ENCODE data around the gene ISCA1.

Gene ISCA1

DNA sequence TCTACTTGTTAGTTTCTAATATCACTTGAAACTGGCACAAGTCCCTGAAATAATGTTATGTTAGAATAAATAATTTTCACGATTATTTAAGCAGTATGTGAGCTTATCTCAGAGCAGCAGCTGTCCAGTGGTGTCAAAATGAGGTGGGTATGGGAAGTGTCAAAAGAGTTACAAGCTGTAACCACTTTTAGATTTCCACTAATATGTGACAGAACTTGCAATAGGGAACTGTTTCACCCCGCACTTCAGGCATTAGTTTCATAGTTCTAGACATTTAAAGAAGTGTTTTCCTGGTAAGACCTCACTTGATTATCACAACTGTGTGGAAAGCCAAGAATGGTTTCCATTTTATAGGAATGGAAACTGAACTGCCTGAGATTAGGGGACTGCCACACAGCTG, 2.9 kb upstream of the ISCA1 start:
- no peak for DNase-seq (ENCODE audit: low spot score)

DNA sequence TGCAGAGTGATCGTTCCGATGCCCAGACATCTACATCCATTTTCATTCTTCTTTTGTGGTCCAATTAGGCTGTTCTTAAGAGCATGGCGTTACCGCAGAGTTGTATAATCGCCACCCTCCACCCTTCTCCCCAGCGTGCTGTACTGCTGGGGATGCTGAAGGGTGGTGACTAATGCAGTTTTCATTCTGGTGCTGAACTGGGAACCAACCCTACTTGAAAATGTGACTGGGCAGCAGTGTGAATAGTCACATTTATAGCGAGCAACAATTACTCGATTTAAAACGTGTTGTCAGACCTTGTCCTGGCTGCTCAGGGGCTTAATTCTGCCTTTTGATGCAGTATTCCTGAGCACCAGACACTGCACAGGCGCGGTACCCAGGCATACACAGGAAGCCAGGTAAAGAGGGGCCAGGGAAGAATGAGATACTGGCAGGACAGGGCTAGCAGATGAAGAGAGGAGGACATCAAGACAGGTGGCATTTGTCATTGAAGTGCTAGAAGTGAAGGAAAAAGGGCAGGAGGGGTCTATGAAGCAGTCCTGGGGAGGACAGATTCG, 719 bp upstream of the ISCA1 start:
- DNase-seq (ENCODE audit: low spot score), result no peak

DNA sequence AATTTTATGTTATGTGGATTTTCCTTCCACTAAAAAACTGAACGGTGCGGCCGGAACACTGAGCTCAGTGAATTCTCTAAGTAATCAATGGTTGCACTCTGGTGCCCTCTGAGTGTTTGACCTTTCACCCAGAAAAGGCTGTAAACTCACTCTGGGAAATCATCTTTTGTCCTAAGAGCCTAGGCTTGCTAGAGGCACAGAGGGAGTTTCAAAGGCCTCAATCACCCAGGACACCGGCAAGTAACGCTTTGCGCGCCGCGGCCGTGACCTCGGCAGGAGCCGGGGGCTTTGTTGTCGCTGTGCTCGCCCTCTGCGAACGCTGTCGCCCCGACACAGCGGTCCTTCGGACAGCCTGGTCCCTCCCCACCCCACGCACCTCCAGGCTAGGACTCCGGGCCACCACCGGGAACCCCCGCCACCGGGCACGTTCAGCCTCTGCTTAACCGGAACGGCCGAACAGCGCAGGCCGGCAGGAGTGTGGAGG, 703 bp downstream of the ISCA1 start:
- DNase-seq (ENCODE audit: low spot score), result no peak

DNA sequence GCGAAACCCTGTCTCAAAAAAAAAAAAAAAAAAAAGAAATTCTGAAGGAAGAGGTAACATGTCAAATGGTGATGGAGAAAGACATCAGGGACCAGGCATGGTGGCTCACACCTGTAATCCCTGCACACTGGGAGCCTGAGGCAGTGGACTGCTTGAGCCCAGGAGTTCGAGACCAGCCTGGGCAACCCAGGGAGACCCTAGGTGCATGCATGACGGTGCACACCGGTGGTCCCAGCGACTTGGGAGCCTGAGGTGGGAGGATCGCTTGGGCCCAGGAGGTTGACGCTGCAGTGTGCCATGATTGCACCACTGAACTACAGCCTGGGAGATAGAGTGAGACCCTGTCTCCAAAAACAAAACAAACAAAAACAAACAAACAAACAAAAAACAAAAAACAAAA, 1.8 kb downstream of the ISCA1 start:
- no peak for DNase-seq (ENCODE audit: low spot score)

DNA sequence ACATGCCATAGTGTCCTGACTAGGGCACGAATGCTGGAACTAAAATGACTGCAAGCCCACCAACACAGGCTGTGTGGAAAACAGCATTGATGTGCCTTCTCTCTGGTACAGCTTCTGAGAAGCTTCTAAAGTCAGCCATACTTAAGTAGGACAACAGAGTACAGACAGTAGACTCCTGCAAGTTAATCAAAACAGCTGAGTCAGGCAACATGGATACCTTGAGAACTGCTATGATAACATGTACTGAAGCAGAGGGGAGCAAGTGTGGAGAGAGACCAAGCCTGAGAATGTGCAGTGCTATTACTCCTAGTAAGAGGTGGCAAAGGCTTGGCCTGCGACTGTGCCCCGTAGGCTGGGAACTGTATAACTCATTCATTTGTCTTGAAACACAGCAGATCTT, 2.5 kb downstream of the ISCA1 start:
- DNase-seq (ENCODE audit: low spot score), result no peak

DNA sequence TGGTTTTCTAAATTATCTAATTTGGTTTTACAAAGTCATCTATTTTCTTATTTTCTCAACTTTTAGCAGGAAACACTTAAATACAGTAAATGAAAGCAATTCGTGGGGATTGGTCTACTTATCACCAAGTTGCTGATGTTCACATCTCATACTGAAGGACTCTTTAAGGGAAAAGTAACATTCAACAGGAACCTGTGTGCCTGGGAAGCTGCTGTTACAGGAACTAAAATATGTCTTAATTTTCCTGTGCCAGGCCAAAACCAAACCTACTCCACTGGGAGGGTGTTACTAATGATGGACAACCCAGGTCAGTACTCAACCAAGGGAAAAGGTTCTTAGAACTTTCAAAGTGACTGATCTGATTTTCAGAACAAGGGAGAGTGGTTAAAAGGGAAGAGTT, 5.3 kb downstream of the ISCA1 start:
- no peak for DNase-seq (ENCODE audit: low spot score)

DNA sequence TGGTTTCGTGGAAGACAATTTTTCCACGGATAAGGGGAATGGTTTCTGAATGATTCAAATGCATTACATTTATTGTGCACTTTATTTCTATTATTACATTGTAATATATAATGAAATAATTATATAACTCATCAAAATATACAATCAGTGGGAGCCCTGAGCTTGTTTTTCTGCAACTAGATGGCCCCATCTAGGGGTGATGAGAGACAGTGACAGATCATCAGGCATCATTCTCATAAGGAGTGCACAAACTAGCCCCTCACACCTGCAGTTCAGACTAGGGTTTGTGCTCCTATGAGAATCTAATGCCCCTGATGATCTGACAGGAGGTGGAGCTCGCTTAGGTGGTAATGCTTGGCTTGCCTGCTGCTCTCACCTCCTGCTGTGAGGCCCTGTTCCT, 6.4 kb downstream of the ISCA1 start:
- DNase-seq (ENCODE audit: low spot score), result no peak

DNA sequence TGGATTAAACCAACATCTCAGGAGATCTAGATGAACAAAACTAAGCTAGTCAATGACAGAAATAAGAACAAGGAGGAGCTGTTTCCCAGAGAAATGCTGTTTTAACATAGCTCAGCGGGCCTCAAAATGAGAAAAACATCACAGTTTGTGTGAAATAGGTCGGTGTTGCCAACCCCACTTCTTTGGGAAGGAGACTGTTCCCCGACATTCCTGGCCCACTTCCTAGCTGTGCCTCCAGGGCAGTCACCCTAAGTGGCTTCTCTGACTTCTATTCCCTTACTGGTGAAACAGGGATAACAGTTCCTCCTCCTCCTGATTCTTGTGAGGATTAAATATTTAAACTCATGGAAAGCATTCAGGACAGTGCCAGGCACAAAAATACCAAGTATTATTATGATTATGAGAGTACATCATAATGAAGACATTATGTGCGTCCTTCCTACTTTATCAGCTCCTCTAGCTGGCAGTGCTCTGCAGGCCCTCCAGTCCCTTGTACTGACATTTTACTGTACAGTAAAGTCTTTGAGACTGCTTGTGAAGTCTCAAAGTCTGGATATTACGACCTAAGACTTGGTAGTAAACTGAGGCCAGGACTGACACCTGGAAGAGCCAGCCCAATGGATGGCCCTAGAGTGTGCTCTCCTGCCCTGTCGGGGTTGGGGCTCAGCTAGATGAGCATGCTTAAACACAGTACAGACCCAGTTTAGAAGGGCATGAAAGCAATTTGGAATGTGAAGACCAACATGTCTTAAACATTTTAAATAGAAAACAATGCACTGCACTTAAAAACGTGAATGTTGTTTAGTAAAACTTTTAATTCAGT, 7.3 kb downstream of the ISCA1 start:
- no peak for DNase-seq (ENCODE audit: low spot score)

DNA sequence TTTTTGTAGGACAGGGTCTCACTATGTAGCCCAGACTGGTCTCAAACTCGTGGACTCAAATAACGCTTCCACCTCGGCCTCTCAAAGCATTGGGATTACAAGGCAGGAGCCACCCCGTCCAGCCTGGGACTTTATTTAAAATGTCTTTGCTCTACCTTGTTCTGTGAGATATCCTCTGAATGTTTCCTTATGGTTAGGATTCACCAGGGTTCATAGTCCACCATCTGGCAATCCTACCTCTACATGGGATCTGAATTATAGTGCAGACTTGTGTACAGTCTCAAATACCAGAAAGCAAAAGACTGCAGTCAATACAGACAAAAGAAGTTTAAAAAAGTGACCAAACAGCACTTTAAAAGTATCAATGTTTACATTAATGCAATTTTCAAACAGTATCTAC, 10.1 kb downstream of the ISCA1 start:
- no peak for DNase-seq (ENCODE audit: low spot score)

DNA sequence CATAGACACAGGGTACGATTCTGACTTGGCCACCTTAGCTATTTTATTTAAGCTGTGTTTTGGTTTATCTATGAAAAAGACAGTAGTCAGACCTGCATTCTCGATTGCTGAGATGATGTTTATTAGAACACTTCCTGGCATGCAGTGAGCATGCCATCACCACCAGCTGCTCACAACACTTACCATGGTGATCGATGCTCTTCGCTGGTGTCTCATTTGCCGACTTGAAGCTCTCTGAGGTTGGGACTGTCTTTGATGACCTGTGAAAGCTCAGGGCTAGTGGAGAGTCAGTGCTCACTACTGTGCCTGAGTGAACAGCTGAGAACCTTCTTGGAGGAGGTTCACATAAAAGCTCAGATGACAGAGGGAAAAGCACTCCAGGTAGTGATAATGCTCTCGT, 18.5 kb downstream of the ISCA1 start:
- no peak for DNase-seq (ENCODE audit: low spot score)

DNA sequence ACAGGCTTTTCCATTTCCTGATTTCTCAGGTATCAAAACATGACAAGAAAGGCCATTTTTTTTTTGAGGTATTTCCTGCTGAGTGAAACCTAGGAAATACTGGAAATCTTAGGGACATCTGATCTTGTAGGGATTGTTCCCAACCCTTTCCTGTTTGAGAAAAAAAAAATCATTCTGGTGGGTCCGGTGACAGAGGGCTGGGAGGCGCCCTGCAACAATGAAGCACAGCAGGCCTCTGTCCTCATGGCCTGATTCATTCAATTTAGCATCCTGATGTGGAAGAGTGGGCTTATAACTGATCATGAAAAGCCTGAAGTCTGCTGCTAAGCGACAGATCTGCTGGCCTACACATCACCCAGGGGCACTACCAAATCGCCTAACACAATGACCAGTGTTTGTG, 19.8 kb downstream of the ISCA1 start:
- DNase-seq (ENCODE audit: low spot score), result no peak

DNA sequence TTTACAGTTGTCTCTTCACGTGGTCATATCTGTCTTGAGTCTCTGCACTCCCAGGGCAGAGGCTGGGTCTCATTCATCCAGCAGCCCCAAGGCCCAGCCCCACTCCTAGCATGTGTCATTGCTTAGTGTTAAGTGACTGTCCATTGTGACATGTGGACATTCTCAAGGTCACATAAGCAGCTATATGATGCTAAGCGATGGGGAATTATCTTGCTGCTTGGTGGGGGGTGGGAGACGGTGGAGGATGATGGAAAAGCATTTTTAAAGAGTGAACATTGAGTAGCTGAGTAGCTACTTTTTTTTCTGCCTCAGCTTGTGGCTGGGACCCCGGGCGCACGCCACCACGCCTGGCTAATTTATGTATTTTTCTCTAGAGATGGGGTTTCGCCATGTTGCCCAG, 22.8 kb downstream of the ISCA1 start, which contains the start of gene C9orf153:
Gene C9orf153 (minus strand): TSS at position 101 of the 400 bp plus-strand sequence. CDS start 30,054 bp downstream, outside the sequence.
- no peak for DNase-seq (ENCODE audit: low spot score)

DNA sequence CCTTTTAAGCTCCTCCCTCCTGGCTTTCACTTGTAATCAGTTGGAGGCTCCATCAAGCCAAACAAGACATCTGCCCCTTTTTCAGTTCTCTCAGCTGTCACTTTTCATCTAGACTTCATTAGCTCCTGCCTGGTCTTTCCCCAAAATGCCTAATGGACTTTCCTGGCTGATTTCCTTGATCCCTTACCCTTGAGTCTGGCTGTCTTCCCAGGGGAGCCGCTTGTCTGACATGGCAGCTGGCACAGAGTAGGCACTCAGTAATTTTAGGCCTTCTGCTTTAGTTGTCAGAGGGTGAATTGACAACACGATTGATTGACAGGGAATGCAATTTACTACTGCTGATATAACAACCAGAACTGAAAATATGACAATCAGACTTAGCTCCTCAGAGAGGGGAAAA, 24.9 kb downstream of the ISCA1 start:
- no peak for DNase-seq (ENCODE audit: low spot score)

DNA sequence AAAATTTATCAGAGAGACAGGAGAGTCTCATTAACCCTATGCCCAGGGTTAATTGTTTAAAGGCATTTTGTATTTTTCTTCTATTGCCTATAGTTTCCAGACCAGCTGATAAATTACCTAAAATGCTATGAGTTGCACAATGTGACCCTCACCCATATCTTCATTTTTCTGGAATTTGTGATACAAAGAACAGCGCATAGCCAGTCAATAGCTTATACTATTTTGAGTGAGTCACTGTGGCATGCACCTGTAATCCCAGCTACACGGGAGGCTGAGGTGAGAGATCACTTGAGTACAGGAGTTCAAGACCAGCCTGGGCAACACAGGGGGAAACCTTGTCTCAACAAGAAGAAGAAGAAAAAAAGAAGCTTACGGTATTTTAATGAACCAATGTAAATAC, 25.7 kb downstream of the ISCA1 start:
- DNase-seq (ENCODE audit: low spot score), result no peak

DNA sequence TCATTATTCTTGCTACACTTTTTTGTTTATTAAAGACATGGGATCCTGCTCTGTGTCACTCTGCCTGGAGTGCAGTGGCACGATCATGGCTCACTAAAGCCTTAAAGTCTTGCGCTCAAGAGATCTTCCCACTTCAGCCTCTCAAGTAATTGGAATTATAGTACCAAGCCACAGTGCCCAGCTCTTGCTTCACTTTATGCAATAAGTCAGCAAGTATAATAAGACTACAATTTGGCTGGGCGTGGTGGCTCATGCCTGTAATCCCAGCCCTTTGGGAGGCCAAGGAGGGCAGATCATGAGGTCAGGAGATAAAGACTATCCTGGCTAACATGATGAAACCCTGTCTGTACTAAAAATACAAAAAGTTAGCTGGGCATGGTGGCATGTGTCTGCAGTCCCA, 28.8 kb downstream of the ISCA1 start:
- no peak for DNase-seq (ENCODE audit: low spot score)

DNA sequence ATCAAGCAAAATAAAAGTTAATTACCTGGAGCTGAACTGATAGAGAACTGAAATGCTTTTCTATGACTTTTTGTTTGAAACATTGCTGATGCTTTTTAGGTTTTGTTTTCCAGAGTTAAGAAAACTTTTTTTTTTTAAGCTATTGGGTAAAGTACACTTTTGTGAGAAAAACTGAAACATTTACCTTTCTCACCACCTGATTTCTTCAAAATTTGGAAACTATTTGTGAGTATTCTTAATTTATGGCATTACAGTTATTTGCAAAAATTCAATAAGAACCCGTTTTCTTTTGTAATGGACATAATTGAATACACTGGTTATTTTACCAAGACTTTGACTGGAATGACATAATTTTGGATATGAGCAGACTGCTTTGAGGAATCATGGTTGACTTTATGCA, 29.5 kb downstream of the ISCA1 start:
- no peak for DNase-seq (ENCODE audit: low spot score)

DNA sequence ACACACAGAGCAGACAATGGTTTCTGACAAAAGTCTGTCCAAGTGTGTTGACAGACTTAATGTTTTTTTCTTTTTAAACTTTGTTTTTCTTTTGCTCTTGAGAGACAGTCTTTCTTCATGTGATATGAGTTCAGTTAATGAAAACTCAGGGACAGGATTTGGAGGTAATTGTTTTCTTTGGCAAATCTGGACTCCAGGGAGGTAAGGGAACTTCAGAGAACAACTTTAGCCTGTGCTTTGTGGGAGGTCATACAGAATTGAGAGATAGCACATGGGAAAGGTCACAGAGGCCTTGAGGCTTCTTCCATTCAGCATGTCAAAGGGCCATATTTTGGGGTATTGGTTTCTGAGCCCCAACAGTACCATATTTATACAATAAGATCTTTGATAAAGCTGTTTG, 32.2 kb downstream of the ISCA1 start:
- DNase-seq (ENCODE audit: low spot score), result no peak

DNA sequence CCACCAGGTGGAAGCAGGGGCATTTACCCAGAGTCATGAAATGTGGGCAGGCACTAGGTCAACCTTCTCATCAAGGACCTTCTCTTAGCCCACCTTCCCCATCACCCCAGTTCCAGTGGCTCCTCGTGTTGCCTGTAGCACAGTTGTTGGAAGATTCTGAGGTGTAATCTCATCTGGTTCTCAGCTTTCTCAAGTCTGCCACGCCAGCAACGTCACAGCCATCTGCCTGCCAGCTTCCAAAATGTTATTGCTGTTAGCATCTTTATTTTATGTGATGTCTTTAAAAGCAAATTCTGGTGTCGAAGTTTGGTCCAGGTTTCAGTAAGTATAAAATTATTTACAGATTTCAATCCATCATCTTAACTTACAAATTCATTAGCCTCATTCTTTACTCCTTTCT, 33.6 kb downstream of the ISCA1 start:
- DNase-seq (ENCODE audit: low spot score), result no peak

DNA sequence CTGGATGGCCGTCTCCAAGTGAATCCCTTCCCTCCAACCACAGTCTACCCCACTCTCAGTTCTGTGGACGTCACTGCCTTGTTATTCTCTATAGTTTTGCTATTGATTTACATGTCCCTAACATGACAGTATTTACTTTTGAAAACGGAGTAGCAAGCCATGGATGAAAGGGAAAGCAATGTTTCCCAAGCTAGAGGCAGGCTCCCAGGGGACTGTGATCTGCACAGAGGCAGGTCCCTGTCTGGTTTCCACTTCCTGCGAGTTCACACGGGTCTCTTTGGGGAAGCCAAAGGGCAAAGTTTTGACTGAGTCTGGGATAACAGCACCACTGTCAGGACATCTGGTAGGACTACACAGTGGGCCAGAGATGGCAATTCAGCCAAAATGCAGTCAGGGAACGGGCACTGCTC, 35.6 kb downstream of the ISCA1 start:
- no peak for DNase-seq (ENCODE audit: low spot score)

DNA sequence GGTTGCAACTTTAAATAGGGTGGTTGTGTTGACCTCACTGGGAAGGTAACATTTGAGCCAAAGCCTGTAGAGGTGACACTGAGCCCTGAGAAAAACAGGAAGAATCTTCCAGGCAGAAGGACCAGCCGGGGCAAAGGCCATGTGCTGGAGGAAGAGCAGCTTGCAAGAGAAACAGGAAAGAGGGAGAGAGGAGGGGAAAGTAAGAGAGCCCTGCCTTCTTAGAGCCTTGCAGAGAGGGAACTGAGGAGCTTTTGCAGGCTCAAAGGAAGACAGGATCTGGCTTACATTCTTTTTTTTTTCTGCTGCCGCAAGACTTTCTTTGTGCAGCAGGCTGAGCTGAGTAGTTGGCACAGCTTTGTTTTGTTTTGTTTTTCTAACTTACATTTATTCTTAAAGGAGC, 40.3 kb downstream of the ISCA1 start:
- no peak for DNase-seq (ENCODE audit: low spot score)

DNA sequence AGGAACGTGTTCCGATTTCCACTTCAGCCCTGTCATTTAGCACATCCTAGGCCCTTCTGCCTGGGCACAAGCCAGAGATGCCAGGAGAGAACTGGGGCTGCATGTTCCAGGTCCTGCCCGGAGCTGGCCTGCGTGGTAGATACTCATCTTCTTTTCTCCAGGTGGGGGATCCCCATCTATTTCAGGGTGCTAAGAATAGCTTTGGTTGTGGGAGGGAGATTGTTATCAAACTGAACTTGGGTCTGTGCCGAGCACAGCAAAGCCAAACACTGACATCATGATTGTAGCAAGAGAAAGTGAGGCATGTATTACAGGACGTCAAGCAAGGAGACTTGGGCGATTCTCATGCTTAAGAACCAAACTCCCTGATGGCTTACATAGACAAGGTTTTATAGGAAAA, 41.1 kb downstream of the ISCA1 start:
- DNase-seq (ENCODE audit: low spot score), result no peak

DNA sequence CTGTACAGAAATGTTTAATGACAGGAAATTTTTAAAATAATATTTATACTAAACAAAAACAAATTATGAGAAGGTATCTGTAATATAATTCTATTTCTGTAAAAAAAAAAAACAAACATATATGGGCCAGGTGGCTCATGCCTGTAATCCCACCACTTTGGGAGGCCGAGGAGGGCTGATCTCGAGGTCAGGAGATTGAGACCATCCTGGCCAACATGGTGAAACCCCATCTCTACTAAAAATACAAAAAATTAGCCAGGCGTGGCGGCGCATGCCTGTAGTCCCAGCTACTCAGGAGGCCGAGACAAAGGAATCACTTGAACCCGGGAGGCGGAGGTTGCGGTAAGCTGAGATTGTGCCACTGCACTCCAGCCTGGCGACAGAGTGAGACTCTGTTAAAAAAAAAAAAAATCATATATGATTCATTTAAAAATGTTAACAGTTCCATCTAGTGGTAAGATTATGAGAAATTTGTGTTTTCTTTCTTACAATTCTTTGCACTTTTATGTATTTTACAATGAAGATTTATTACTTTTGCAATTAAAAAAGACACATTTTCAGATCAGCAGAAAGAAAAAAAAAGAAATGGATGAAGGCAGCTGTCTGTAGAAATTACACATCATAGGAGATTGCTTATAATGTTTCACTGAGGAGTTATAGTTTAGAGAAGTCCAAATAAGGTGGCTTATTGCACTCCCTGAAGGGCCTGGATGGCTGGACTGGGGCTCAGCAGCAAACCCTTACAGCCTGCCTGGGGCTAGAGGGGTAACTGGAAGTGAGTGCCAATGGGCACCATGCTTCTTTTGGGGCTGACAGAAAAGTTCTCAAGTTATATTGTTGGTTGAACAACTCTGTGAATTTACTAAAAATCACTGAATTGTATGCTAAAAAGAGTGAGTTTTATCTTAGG, 43.2 kb downstream of the ISCA1 start:
- no peak for DNase-seq (ENCODE audit: low spot score)

DNA sequence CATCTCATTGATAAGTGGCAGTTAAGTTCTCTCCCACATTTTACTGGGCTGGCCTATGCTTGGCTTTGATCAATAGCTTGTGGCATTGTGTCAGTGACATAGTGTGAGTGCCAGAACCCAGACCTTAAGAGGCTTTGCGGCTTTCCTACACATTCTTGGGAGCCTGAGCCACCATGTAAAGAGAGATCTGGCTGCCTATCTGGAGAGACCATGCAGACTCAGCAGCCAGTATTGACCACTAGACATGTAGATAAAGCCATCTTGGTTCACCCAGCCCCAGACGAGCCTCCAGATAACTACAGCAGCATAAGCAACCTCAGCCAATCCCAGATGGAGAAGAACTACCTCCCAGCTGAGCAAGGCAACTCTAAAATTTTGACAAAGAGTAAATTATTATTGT, 51.5 kb downstream of the ISCA1 start:
- no peak for DNase-seq (ENCODE audit: low spot score)

All from CD4-positive, alpha-beta T cell treated with Interleukin-6 at 100 ng/mL for 8 hours (primary cell).